NCI-H524 treated with DMSO at 0.1 percent for 48 hours (cell line): Measurements from ENCODE around the gene OTUD7B.
"Not testable (repeated sequence)": the region's sequence is repeated elsewhere in the genome, so short reads cannot be mapped to it uniquely, and the experiment has no call there.

ENCODE experiments used
- DNase-seq: peaks from one replicate; lab custom pipeline; 2025; lab: John Stamatoyannopoulos, UW

OTUD7B gene

DNA sequence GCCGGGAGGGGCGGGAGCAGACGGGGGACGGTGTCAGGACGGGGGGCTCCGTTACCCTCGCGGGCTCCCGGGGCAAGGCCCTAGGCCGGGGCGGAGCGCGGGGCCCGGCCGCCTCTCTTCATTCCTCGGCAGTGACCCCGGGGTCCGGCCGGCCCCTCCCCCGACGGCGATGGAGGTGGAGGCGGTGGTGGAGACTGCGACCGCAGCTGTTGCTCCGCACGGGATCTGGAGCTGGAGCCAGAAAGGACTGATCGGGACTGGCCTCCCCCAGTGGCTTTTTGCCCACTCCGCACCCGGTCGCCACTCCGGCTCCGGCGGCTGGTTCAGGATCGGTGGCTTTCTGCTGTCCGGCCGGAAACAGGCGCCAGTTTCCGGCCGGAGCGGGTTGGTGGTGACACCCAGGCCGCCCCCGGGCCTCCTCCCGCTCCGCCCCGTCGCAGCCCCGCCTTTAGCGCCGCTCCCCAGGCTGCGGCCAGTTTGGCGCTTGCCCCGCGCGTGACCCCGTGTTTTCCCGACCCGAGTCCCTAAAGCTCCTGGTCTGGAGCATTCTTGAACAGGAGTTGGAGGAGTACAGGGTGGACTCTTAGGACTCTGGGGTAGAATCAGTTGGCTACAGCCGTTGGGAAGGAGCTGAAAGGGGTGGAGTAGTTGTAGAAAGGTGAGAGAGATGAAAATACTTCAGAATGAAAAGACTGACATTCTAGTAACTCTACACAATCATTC is at the start of gene OTUD7B:
OTUD7B (minus strand) TSS at position 334 of the 723 bp plus-strand sequence. CDS start 33,216 bp downstream, outside the sequence.
- DNase-seq: peak; percentile 15

DNA sequence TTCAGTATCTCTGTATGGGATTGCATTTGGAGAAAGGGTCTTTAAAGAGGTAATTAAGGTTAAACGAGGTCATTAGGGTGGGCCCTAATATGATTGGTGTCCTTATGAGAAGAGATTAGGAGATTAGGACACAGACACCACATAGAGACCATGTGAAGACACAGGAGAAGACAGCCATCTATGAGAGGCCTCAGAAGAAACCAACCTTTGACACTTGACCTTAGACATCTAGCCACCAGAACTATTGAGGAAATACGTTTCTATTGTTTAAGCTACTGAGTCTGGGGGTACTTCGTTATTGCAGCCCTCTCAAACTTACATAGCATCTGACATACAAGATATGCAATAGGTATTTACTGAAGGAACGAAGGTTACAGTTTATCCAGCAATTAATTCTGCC is 49.7 kb upstream of the OTUD7B start:
- DNase-seq: no peak

DNA sequence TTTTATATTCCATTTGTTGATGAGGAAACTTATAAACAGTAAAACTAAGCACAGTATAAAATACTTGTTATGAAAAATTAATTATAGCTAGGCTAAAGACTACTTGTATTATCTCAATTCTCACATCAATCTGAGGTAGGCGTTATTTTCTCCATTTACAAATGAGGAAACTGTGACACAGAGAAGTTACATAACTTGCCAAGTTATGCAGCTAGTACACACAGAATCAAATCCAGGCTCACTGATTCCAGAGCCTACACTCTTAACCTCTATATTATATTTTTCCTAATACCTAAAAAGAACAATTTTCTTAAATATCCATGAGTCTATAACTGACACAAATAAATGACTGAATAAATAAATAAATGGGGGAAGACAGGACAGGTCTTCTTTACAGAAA is 45.9 kb upstream of the OTUD7B start:
- DNase-seq: no peak

DNA sequence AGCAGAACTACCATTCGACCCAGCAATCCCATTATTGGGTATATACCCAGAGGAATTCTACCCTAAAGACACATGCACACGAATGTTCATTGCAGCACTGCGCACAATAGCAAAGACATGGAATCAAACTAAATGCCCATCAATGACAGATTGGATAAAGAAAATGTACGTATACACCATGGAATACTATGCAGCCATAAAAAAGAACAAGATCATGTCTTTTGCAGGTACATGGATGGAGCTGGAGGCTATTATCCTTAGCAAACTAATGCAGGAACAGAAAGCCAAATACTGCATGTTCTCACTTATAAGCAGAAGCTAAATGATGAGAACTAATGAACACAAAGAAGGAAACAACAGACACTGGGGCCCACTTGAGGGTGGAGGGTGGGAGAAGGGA is 45.0 kb upstream of the OTUD7B start:
- not testable (repeated sequence) for DNase-seq

DNA sequence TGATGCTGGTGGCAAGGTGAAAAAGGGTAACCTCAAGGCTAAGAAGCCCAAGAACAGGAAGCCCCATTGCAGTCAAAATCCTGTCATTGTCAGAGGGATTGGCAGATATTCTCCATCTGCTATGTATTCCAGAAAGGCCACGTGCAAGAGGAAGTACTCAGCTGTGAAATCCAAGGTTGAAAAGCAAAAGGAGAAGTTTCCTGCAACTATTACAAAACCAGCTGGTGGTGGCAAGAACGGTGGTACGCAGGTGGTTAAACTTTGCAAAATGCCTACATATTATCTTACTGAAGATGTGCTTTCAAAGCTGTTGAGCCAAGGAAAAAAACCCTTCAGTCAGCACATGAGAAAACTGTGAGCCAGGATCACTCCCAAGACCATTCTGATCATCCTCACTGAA is 43.4 kb upstream of the OTUD7B start:
- DNase-seq: no peak

DNA sequence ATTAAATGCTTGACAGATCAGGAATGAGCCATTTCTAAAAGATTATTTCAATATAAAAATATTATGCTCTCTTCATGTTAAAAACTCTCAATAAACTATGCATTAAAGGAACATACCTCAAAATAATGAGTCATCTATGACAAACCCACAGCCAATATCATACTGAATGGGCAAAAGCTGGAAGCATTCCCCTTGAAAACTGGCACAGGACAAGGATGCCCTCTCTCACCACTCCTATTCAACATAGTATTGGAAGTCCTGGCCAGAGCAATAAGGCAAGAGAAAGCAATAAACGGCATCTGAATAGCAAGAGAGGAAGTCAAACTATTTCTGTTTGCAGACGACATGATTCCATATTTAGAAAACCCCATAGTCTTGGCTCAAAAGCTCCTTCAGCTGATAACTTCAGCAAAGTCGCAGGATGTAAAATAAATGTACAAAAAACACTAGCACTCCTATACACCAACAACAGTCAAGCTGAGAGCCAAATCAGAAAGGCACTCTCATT is 41.4 kb upstream of the OTUD7B start:
- DNase-seq: not testable (repeated sequence)

DNA sequence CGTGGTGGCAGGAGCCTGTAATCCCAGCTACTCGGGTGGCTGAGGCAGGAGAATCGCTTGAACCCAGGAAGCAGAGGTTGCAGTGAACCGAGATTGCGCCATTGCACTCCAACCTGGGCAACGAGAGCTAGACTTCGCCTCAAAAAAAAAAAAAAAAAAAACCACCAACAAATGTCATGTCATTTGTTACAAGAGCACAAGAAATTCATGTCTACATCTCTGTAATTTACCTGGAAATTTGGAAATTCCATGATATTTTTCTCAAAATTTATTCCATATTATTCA is 40.5 kb upstream of the OTUD7B start:
- no peak for DNase-seq

DNA sequence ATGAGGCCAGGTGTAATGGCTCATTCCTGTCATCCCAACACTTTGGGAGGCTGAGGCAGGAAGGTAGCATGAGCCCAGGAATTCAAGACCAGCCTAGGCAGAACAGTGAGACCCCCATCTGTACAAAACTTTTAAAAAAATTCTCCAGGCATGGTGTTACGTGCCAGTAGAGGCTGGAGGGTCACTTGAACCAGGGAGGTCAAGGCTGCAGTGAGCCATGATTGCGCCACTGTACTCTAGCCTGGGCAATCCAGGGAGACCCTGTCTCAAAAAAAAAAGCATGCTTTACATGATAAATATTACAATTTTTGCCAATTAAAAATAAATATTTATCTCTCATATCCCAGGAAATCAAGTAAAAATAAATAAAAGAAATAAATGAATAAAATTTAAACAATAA is 39.4 kb upstream of the OTUD7B start:
- DNase-seq: no peak

DNA sequence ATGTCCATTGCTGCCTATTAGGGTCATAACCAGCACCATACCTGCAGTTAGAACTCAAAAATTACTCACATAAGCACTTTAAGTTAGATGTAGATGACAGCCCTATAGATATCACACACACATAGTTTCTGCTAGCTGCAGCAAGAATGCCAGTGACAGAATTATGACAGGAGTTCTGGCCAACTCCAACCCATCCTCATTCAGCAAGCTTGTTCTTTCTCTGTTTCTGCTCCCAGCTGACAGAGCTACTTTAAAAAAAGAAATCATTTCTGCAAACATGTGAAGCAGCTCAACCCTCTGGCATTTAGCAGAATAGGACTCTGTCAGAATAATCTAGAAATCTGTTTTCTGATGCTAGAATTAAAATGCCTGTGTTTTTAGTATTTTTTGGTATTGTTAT is 23.8 kb upstream of the OTUD7B start:
- no peak for DNase-seq

DNA sequence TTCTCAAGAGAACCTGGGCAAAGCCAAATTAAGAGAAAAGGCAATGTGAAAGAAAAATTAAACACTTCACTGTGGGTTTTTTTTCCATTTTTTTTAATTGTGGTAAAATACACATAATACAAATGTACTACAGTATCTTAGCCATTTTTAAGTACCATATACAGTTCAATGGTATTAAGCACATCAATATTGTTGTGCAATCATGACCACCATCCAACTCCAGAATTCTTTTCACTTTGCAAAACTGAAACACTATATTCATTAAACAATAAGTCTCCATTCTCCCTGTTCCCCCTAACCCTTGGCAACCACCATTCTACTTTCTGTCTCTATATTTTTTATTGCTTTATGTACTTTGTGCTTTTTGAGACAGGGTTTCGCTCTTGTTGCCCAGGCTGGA is 17.8 kb upstream of the OTUD7B start:
- no peak for DNase-seq

DNA sequence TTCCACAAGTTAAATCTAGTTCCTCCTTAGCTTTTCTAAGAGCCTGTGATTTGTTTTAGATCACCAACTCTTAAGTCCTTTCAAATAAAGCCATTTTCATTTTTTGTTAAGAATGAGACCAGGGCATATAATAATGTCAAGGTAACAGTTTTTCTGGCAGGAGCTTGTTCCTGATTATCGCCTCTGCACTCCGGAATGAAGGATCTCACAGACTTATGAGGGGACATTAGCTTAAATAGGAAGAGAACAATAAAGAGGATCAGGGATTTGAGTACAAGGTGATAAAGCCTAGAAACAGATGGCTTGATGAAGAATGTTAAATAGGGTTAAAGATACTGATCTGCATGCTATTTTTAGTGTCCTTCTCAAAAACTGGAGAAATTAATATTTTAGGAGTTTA is 13.6 kb upstream of the OTUD7B start:
- peak; percentile 16 for DNase-seq

DNA sequence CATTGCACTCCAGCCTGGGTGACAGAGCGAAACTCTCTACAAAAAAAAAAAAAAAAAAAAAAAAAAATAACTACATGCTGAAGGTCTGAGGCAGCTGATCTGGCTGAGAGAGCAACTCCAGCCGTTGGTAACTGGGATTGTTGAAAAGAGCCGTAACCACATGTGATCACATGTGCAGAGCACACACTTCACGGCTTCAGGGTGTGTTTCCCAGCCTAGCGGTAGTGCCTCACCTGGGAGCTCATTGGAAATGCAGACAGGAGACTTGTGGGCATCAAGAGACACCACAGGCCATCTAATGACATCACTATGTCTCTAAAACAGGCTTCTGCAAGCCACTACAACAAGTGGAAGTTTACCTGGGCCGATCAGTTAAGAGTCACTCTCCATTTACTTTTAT is 11.8 kb upstream of the OTUD7B start:
- no peak for DNase-seq

DNA sequence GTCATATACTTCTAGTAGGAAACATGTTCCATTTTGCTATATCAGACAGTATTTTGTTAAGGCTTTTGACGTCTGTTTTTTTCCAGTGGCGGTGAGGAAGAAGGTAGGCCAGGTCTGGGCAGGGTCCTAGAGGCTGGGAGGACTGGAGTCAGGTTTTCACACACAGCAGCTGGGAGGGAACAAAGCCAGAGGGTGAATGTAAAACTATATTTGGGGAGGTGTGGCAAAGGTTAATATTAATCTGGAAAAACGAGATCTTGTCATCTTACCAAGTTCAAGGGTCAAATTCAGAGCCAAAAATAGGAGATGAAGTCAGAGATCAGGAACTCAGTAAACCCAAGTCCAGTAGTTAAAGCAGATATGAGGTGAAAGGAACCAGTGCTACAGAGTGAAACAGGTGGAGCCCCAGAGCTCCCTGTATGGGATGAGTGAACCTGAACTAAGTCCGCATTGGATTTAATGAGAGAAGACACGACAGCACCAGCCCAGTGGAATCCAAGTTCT is 10.7 kb upstream of the OTUD7B start:
- no peak for DNase-seq

DNA sequence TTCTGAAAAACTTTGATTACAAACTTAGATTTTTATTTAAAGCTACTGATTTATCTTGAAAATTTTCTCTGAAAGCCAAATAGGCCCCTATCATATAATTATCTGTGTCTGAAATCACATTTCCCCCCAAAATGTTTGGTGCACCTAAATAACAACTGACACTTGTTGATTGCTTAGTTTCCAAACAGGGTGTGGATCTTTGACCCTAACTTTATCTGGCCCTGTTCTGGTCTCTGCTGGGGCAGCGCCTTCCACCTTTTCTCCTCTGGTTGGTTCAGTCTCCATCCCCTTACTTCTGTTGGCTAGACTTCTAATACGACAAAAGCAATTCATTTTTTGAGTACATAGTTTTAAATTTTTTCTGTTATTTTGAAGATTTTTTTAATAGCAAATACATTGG is 10.2 kb upstream of the OTUD7B start:
- DNase-seq: no peak

DNA sequence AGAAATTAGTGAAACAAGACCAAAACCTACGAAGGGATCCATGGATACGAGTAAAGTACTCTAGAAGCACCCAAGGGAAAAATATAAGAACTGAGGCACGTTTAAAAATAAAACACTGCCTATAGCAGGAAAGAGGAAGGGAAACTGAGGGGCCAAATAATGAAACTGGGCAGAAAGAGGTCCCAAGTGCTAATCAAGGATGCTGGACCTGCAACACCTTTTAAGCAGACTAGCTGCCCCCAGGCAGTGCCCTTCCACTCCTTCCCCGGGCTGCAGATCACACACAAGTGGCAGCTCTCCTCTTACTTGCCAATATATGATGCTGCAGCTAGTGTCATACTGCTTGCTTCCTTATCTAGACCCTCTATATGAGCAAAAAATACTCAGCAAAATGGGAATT is 7.6 kb upstream of the OTUD7B start:
- DNase-seq: no peak

DNA sequence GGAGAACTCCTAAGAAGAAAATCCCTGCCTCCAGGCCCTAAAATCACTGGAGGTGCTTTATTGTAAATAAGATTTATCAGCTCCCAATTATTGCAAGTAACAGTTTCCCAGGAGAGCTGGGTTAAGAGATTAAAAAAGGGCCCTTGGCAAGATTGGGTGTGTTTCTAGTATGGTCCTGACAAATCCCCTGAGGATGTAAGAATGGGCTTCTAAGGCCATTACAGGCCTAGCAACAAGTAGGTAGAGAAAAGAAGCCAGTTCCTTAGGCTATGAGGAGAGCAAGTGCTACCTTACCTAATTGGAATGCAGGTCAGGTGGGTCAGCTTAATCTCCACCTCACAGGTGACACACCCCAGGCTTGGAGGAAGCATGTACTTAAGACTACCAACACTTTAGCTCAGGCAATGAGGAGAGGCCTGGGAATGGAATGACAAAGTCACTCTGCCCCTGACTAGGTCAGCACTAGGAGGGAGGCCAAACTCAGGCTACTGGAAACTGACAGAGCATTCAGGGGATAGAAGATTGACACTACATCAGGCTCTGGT is 6.8 kb upstream of the OTUD7B start:
- no peak for DNase-seq

DNA sequence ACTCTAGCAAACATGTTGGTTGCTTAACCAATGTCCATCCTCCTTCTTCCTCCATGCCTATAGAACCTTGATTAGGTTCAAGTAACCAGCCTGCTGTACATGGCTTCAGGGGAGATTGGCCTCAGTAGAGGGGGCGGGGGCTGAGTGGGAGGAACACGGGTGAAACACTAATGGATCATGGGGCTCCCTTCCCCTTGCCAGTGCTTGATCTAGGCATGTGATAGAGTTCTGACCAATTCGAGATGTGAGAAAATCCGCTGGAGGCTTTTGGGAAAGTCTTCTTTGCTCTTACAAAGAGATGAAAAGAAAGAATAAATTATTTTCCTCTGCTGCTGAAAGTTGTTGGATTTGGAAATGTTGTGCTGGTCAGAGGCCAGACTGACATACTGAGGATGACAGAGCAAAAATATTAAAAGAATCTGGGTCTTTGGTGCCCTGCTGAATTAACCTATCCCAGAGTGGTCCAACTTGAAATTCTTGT is 5.2 kb upstream of the OTUD7B start:
- no peak for DNase-seq

DNA sequence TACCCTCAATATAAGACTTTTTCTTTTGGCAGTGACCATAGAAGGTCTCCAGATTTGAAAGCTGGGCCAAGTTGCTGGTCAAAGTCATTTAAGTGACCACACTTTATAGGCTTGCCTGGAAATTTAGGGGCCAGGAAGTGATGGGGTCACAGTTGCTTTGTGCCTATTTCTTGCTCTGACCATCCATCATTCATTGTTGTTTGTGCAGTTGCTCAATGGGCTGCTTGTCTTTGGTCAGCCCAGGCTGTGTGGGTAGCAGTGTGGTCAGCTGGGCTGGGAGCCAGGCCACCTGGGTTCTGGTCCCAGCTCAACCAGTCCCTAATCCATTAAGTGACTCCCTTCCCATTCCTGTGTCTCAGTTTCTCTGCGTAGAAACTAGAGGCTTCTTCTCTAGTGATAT is 2.1 kb upstream of the OTUD7B start:
- no peak for DNase-seq

DNA sequence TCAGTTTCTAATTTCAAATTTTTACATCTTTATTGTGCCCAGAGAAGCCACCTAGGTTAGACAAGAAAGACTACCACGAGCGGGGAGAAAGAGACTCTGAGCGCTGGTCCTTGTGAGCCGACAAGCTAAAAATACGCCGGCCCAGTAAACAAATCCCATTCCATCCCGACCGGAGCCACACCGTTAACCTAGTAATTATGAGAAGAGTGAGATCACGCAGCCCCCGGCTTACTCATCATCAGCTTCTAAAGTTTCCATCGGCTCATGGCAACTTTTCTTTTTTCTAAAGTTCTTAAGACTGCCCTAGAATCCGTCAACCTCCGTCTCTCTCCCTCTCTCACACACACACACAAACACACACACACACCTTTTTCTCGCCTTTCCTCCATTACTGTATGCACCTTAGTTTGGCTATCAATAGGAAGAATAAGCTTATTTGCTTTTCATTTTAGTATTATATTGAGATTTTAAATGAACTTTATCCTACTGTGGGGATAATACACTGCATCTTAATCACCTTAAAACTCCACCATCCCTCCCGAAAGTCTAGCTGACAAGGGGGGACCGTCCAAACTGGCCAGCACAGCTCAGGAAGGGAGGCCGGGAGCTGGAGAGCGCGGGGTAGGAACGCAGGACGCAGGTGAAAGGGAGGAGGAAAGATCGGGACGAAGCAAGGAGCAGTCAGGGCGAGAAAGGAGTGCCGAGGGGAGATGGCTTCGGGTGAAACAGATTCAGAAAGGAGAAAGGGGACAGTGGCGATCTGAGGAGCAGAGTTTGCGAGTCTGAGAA is 728 bp downstream of the OTUD7B start:
- no peak for DNase-seq

DNA sequence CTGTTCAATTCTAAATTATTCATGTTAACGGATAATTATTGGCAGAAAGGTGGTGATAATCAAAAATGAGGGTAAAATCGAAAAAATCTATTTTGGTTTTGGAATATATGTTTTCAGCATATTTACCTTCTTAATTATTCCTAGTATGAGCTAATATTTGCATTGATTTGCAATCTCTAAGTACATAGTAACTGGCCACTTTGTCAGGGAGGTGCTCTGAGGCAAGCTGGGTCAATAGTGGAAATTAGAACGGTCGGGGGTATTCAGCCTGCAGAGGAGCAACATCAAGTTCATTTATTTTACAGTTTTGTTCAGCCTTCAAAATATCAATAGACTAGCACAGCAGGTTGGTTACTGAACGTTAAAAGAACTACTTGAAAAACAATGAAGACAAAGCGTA is 1.8 kb downstream of the OTUD7B start:
- DNase-seq: no peak

DNA sequence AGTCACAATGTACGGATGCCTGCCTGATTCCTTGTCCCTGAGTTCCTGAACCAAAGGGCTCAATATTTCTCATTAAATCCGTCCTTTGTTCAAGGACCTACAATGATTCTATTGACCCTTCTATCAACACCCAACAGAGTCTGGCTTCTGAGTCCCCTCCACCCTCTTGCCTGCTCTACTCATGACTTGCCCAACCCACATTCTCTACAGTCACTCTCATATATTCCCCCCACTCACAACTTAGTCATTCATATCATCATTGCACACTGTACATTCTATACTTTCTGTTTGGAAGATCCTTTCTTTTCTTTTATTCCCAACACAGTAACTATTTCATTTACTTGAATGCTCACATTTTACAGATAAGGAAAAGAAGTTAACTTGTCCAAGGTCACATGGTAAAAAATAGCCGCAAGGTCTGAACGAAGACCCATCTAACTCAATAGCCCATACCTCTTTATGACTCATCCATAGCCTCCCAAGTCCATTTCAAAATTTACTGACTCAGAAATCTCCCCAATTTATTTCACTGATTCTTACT is 3.6 kb downstream of the OTUD7B start:
- no peak for DNase-seq

DNA sequence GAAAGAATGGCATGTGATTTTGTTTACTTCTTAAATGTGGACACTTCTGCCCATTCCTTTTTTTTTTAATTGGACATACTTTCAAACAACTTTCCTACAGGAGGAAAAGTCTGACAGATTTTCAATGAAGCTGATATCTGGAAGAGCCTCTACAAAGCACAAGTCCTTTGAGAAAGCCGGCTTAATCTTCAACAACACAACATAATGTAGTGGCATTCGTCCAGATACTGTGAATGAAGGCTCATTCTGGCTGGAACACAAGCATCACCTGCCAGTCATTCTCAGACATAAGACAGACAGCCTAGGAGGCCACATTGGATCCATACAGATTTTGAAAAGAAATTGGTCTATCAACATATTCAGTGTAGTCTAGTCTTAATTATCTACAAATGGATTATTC is 4.9 kb downstream of the OTUD7B start:
- no peak for DNase-seq

DNA sequence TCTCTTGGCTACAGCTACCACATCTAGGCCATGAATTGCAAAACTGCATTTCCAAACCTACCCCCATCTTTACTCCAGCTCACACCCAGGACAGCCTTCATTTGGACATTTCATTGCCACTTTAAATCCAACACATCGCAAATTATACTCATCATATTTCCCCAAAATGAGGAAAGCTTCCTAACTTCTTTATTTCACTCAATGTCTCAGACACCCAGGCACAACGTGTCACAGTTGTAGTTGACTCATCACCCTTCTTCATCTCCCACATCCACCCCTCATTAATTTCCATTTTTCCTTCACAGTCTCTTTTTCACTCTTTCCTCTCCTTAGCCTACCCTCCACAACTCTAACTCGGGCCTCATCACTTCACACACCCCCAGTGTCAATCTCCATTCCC is 6.7 kb downstream of the OTUD7B start:
- DNase-seq: no peak
